Ishikawa (cell line): Measurements from ENCODE around the gene GPBAR1.

Source experiments
- MAX ChIP-seq: IDR thresholded peaks from 2 replicates; pipeline ENCODE4 v1.6.1; 2012
- NFIC ChIP-seq: IDR thresholded peaks from 2 replicates; pipeline ENCODE4 v1.6.1; 2012
- REST ChIP-seq: IDR thresholded peaks from 2 replicates; pipeline ENCODE4 v1.6.1; 2012; ENCODE audit warnings: low read depth, mild to moderate bottlenecking
- TAF1 ChIP-seq: IDR thresholded peaks from 2 replicates; pipeline ENCODE4 v1.6.1; 2012; ENCODE audit warnings: low read depth, mild to moderate bottlenecking

GRCh38 chr2:218313356-218313755, 52.5 kb downstream of the GPBAR1 start:
- TF ChIP-seq NFIC = no peak
- no peak for TF ChIP-seq REST
- no peak for TF ChIP-seq TAF1
- no peak for TF ChIP-seq MAX
